GM12801 (cell line): ENCODE results near the gene SELENON.

Experiments
- TF ChIP-seq, protein P1 (sequence below): IDR thresholded peaks from one replicate; pipeline ENCODE4 v1.5.1; 2011; ENCODE audit warnings: control low read depth; ENCODE audit not compliant: insufficient read length; ENCODE audit errors: extremely low read depth

Gene SELENON

DNA sequence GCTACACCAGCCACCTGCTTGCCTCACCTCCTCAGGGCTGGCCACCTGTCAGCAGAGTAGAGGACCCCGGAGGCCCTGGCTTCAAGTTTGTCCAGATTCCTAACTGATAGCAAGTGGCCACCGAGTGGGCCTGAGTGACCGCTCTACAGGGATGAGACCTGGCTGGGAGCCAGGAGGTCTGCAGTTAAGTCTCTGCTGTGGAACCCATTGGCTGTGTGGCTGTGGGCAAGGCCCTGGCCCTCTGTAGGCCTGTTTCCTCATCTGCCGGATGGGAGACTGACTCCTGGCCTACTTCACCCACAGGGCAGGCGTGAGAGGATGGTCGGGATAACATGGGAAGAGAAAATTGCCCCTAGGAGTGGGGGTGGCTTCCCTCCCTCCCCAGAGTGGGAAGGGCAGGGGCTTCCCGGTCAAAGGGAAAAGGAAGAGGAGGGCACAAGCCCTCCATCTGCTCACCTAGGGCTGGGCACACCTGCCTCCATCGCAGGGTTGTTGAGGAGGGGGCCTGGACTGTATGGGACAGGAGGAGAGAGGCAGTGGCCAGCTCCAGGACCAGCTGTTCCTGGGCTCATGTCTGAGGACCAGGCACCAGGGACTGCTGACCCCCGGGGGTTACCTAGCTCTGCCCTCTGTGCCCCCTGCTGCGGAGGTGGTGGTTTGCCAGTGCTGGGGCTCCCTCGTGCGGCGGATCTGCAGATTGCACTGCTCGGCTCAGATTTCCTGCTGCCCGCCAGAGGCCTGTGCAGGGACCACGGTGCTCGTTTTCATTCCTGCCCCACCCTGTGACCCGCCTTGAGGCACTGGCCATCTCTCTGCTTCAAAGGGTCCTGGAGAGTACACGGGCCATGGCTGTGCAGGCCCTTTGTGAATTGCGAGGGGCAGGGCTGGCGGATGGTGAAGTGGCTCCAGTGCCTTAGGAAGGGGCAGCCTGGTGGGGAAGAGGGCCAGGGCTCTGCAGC is 10.6 kb downstream of the SELENON start:
- TF ChIP-seq, protein P1, sequence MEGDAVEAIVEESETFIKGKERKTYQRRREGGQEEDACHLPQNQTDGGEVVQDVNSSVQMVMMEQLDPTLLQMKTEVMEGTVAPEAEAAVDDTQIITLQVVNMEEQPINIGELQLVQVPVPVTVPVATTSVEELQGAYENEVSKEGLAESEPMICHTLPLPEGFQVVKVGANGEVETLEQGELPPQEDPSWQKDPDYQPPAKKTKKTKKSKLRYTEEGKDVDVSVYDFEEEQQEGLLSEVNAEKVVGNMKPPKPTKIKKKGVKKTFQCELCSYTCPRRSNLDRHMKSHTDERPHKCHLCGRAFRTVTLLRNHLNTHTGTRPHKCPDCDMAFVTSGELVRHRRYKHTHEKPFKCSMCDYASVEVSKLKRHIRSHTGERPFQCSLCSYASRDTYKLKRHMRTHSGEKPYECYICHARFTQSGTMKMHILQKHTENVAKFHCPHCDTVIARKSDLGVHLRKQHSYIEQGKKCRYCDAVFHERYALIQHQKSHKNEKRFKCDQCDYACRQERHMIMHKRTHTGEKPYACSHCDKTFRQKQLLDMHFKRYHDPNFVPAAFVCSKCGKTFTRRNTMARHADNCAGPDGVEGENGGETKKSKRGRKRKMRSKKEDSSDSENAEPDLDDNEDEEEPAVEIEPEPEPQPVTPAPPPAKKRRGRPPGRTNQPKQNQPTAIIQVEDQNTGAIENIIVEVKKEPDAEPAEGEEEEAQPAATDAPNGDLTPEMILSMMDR = no peak

DNA sequence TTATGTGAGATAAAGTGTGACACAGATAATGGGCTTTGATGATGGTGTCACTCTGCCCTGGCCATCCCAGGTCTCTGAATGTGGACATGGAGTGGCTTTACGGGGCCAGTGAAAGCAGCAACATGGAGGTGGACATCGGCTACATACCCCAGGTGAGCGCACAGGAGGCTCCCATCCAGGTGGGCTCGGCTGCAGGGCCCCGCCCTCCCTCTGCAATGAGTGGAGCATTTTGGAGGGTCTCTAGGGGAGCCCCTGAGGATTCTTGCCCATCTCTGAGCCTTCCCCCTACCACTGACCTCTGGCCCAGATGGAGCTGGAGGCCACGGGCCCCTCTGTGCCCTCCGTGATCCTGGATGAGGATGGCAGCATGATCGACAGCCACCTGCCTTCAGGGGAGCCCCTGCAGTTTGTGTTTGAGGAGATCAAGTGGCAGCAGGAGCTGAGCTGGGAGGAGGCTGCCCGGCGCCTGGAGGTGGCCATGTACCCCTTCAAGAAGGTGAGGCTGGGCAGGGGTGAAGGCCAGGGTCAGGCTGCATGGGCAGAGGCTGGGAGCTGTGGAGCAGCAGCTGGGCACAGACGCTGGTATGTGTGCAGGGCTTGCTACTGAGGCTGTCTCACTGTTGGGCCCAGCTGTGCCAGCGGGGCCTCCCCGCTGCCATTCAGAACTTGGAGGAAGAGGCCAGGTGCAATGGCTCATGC is 11.5 kb downstream of the SELENON start:
- TF ChIP-seq, protein P1 = no peak

DNA sequence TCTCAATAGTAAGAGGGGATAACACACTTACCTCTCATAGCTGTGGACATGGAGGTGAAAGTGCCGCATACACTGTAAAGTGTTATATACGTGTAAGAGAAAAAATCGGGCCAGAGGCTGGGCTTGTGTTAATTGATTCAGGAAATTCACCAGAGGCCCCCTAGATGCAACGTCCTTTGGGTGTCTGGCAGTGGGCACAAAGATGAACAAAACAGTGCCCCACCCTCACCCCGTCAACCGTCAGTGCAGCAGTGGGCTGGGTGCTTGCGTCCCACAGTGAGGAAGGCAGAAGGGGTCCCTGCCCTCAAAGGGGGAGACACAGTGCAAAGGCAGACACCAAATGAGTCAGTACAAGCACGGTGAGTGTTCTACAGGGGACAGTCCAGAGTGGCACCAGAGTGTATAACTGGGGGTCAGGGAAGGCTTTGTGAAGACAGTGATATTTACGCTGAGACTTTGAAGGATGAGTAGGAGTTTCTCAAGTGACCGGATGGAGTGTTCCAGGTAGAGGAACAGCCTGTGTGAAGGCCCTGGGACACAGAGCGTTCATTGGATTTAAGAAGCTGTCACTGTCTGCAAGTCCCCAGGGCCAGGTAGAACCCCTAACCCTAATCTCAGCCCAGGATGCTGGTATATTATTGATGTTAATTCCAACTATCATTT is 13.2 kb downstream of the SELENON start:
- TF ChIP-seq, protein P1 = no peak

DNA sequence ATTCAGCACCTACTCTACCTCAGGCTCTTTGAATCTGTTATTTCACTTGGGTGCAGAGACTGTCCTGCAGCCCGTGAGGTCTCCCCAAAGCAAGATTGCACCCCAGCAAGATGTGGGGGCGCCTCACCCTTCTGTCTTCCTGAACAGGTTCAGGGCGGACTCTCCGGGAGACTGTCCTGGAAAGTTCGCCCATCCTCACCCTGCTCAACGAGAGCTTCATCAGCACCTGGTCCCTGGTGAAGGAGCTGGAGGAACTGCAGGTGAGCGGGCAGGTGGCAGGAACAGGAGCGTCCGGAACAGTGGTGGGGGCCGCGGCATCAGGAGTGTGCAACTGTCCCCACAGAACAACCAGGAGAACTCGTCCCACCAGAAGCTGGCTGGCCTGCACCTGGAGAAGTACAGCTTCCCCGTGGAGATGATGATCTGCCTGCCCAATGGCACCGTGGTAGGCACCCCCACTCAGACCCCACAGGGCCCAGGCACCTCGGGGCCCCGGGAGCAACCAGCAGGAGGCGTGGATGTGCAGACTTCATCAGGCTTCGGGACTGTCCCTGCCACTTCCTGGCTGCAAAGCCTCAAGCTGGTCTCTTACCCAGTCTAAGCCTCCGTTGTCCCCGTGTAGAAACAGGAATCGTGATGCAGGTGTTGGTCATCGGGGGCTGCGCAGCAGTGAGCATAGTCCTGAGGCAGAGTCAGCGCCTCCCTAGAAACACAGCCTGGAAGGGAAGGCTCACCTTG is 13.9 kb downstream of the SELENON start:
- TF ChIP-seq, protein P1 = no peak

DNA sequence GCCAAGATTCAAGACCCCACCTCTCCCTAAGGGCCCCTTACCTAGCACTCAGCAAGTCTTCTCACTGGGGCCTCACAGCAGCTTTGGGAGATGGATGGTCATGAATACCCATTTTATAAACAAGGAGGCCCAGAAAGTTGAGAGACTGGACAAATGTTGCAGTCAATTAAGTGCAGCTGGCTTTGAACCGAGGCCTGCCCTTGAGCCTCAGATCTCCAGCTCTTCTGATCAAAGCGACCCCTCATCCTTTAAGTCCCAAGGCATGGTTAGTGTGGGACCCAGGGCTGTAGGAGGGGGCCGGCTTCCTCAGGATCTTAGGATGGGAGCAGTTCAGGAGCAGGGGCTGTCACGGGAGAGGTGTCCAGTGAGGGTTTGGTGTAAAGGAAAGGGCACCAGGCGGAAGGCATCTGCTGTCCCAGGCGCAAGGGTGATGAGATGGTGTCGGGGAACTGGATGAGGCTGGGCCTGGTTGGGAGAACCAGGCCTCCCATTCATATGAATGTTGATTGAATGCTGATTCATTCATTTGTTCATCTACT is 14.6 kb downstream of the SELENON start:
- TF ChIP-seq, protein P1 = no peak

DNA sequence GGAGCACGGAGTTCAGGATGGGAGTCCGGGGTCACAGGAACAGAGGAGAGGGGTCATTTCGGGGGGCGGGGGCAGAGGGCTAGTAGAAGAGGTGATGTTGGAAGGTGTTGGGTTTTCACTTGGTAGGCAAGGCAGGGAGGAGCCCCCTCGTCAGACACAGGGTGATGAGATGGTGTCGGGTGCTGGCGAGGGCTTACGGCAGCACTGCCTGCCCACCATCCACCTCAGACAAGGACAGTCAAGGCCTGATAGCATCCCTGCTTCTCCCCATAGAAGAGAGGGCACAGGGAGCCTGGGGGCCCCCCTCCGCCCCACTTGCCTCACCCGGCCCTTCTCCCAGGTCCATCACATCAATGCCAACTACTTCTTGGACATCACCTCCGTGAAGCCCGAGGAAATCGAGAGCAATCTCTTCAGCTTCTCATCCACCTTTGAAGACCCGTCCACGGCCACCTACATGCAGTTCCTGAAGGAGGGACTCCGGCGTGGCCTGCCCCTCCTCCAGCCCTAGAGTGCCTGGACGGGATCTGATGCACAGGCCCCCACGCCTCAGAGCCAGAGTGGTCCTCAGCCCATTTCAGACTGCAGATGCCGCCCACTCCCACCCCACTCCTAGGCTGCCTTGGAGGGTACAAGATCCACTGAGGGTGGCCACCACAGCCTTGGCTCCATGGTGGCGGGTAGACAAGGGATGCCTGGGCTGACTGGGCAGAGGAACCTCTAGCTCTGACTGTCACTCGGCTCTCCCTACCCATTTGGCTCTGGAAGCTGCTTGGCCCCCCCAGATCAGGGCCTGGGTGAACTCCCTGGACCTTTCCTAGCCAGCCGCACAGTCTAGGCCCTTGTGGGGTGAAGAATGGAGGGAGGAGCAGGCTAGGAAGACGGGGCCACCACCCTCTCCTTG is 15.5 kb downstream of the SELENON start:
- TF ChIP-seq, protein P1 = no peak
